H9 (cell line): ENCODE results near the gene CDC123. TPM values are rescaled to one million over a fixed set of nuclear protein-coding genes. Genes with fewer than 3 reads are reported as not detected.

Experiments used
- DNase-seq: peaks from one replicate; pipeline ENCODE4 v3.0.0-alpha.2; 2017
- H2AFZ ChIP-seq: one replicate; pipeline ENCODE4 v1.6.1; 2013; ENCODE audit warnings: mild to moderate bottlenecking, low read length, control low read depth, moderate library complexity
- H2AK5ac ChIP-seq: 2 replicates; pipeline ENCODE4 v1.6.1; 2013; ENCODE audit warnings: low read length, control low read depth, mixed read lengths; ENCODE audit not compliant: insufficient read length
- H2BK120ac ChIP-seq: one replicate; pipeline ENCODE4 v1.6.1; 2013; ENCODE audit warnings: low read depth, mild to moderate bottlenecking, low read length, control low read depth, inconsistent platforms; ENCODE audit not compliant: poor library complexity, severe bottlenecking
- H2BK12ac ChIP-seq: 2 replicates; pipeline ENCODE4 v1.6.1; 2013; ENCODE audit warnings: low read length, control low read depth, mixed read lengths, low read depth; ENCODE audit not compliant: insufficient read length
- H2BK15ac ChIP-seq: 2 replicates; pipeline ENCODE4 v1.6.1; 2013; ENCODE audit warnings: low read depth, low read length, control low read depth
- H2BK20ac ChIP-seq: one replicate; pipeline ENCODE4 v1.6.1; 2013; ENCODE audit warnings: low read depth, mild to moderate bottlenecking, low read length, control low read depth, inconsistent platforms; ENCODE audit not compliant: poor library complexity, severe bottlenecking
- H2BK5ac ChIP-seq: 2 replicates; pipeline ENCODE4 v1.6.1; 2013; ENCODE audit warnings: low read length, control low read depth, mixed read lengths; ENCODE audit not compliant: insufficient read length
- H3K14ac ChIP-seq: 2 replicates; pipeline ENCODE4 v1.6.1; 2013; ENCODE audit warnings: low read length, control low read depth; ENCODE audit not compliant: insufficient read depth
- H3K18ac ChIP-seq: 2 replicates; pipeline ENCODE4 v1.6.1; 2013; ENCODE audit warnings: low read depth, mild to moderate bottlenecking, mixed read lengths, low read length, control low read depth; ENCODE audit not compliant: insufficient read length
- H3K23ac ChIP-seq: 2 replicates; pipeline ENCODE4 v1.6.1; 2013; ENCODE audit warnings: low read length, control low read depth, mixed read lengths, low read depth; ENCODE audit not compliant: insufficient read length
- H3K23me2 ChIP-seq: 2 replicates; pipeline ENCODE4 v1.6.1; 2013; ENCODE audit warnings: low read depth, mild to moderate bottlenecking, mixed read lengths, low read length, control low read depth; ENCODE audit not compliant: insufficient read length, poor library complexity, severe bottlenecking
- H3K27ac ChIP-seq: 2 replicates; pipeline ENCODE4 v1.5.1; 2013; ENCODE audit warnings: low read length, control low read depth, mixed read lengths, low read depth; ENCODE audit not compliant: insufficient read length
- H3K27me3 ChIP-seq: 2 replicates; pipeline ENCODE4 v1.6.1; 2013; ENCODE audit warnings: low read length, control low read depth, inconsistent platforms; ENCODE audit not compliant: insufficient read depth
- H3K4ac ChIP-seq: 2 replicates; pipeline ENCODE4 v1.6.1; 2013; ENCODE audit warnings: low read depth, mild to moderate bottlenecking, control low read depth, inconsistent platforms, low read length, moderate library complexity
- H3K4me1 ChIP-seq: 2 replicates; pipeline ENCODE4 v1.6.1; 2013; ENCODE audit warnings: low read length, control low read depth, inconsistent platforms; ENCODE audit not compliant: insufficient read depth
- H3K4me2 ChIP-seq: 2 replicates; pipeline ENCODE4 v1.6.1; 2013; ENCODE audit warnings: low read length, control low read depth, mixed read lengths; ENCODE audit not compliant: insufficient read length, insufficient read depth
- H3K56ac ChIP-seq: 2 replicates; pipeline ENCODE4 v1.6.1; 2013; ENCODE audit warnings: low read depth, mild to moderate bottlenecking, mixed read lengths, low read length, control low read depth; ENCODE audit not compliant: insufficient read length
- H3K79me1 ChIP-seq: 2 replicates; pipeline ENCODE4 v1.6.1; 2013; ENCODE audit warnings: low read depth, mild to moderate bottlenecking, moderate library complexity, low read length, control low read depth, inconsistent platforms; ENCODE audit not compliant: insufficient read depth, poor library complexity, severe bottlenecking
- H3K79me2 ChIP-seq: 2 replicates; pipeline ENCODE4 v1.6.1; 2013; ENCODE audit warnings: low read length, control low read depth, inconsistent platforms; ENCODE audit not compliant: insufficient read depth
- H3K9ac ChIP-seq: 2 replicates; pipeline ENCODE4 v1.6.1; 2013; ENCODE audit warnings: low read length, control low read depth, mixed read lengths; ENCODE audit not compliant: insufficient read length; ENCODE audit errors: extremely low read depth
- H3K9me3 ChIP-seq: one replicate; pipeline ENCODE4 v1.6.1; 2013; ENCODE audit warnings: low read depth, low read length, inconsistent platforms; ENCODE audit not compliant: control insufficient read depth
- H3T11ph ChIP-seq: one replicate; pipeline ENCODE4 v1.6.1; 2013; ENCODE audit warnings: mild to moderate bottlenecking, low read length, control low read depth, inconsistent platforms
- H4K20me1 ChIP-seq: one replicate; pipeline ENCODE4 v1.6.1; 2013; ENCODE audit not compliant: control insufficient read depth, insufficient read length, insufficient read depth
- H4K5ac ChIP-seq: 2 replicates; pipeline ENCODE4 v1.6.1; 2013; ENCODE audit warnings: low read depth, mild to moderate bottlenecking, mixed read lengths, low read length, control low read depth; ENCODE audit not compliant: insufficient read length
- H4K8ac ChIP-seq: replicated peaks from 2 replicates; pipeline ENCODE4 v1.6.1; 2013; ENCODE audit warnings: low read length, control low read depth, mixed read lengths, low read depth; ENCODE audit not compliant: insufficient read length
- H4K91ac ChIP-seq: 2 replicates; pipeline ENCODE4 v1.6.1; 2013; ENCODE audit warnings: low read depth, mild to moderate bottlenecking, moderate library complexity, mixed read lengths, low read length, control low read depth; ENCODE audit not compliant: insufficient read length
- H3K27ac Mint-ChIP-seq, 3 experiments: 2 replicates in 2 of 3; 3 replicates in 1 of 3; pipeline ENCODE4 v1.8.0; 2020 to 2021; ENCODE audit warnings: mixed read lengths in 3 of 3, mild to moderate bottlenecking in 1 of 3, moderate library complexity in 1 of 3
- H3K27me3 Mint-ChIP-seq: 2 replicates; pipeline ENCODE4 v1.8.0; 2021; ENCODE audit warnings: low read depth, mild to moderate bottlenecking, moderate library complexity, mixed read lengths
- H3K36me3 Mint-ChIP-seq, 3 experiments: 2 replicates in 2 of 3; 3 replicates in 1 of 3; pipeline ENCODE4 v1.8.0; 2020 to 2021; ENCODE audit warnings: low read depth in 3 of 3, mixed read lengths in 3 of 3; ENCODE audit not compliant: insufficient read depth in 1 of 3
- H3K4me1 Mint-ChIP-seq, 2 experiments: 2 replicates each; pipeline ENCODE4 v1.8.0; 2020; ENCODE audit warnings: mixed read lengths in 2 of 2
- H3K4me3 Mint-ChIP-seq, 2 experiments: 2 replicates in 1 of 2; 3 replicates in 1 of 2; pipeline ENCODE4 v1.8.0; 2020 to 2021; ENCODE audit warnings: mild to moderate bottlenecking in 2 of 2, mixed read lengths in 2 of 2, moderate library complexity in 1 of 2
- H3K9me3 Mint-ChIP-seq, 2 experiments: 2 replicates in 1 of 2; 3 replicates in 1 of 2; pipeline ENCODE4 v1.8.0; 2020; ENCODE audit warnings: mild to moderate bottlenecking in 2 of 2, mixed read lengths in 2 of 2, moderate library complexity in 1 of 2
- CTCF ChIP-seq: fragments of 200-600 bp; sonication (generic); conservative IDR thresholded peaks from 3 replicates; pipeline ENCODE4 v1.8.0; 2021; ENCODE audit warnings: antibody characterized with exemption, mild to moderate bottlenecking
- WGBS: extraction: QIAGEN DNeasy Blood & Tissue Kit; methylation state at CpG from one replicate; pipeline ENCODE4 v1.1.7; 2013; ENCODE audit warnings: missing lambda C conversion rate, low lambda C conversion rate, mixed read lengths; ENCODE audit not compliant: insufficient read length; ENCODE audit errors: extremely low coverage; 5-methylcytosine and 5-hydroxymethylcytosine counted together
- total RNA-seq: library from RNA; stranded (reverse); gene quantifications from 2 replicates; pipeline ENCODE4 v1.2.1, GENCODE V29; 2021

The CDC123 gene
- total RNA-seq, 1 experiment from 2014 or later: 159 TPM

GRCh38 chr10:12218991-12219390 lies 23.0 kb downstream of the CDC123 start:
- H3K27me3 ChIP-seq: no peaks in the 10 kb centered on the region
- WGBS: no CpG with 5 or more reads among the region's 8 CpGs
- H3K4me1 ChIP-seq: no peaks in the 10 kb centered on the region
- no peak overlapping the region for H2AK5ac ChIP-seq
- H3K4me2 ChIP-seq: no peak overlapping the region
- no peak overlapping the region for H2BK120ac ChIP-seq
- no peak overlapping the region for H2BK20ac ChIP-seq
- H2BK12ac ChIP-seq: no peak overlapping the region
- H2BK15ac ChIP-seq: no peak overlapping the region
- H3K14ac ChIP-seq: no peak overlapping the region
- Mint-ChIP-seq H3K27me3 (no peaks in the 10 kb centered on the region), H3K4me1 (no peaks in the 10 kb centered on the region), H3K36me3 (peaks cover 48 to 75% (median 60%) of the 10 kb centered on the region in 3 experiments), H3K9me3 (no peaks in the 10 kb centered on the region; a peak in 2 of 5 replicates), H3K4me3 (no peak overlapping the region), H3K27ac (no peak overlapping the region)
- no peaks in the 10 kb centered on the region for H3K9me3 ChIP-seq
- H3K27ac ChIP-seq: no peak overlapping the region
- no peak overlapping the region for H3K23ac ChIP-seq
- peaks cover 5% of the 10 kb centered on the region for H3K79me1 ChIP-seq
- H3T11ph ChIP-seq: no peak overlapping the region
- no peak for TF ChIP-seq CTCF
- no peak overlapping the region for H3K9ac ChIP-seq
- no peak overlapping the region for H3K4ac ChIP-seq
- no peak overlapping the region for H4K8ac ChIP-seq
- no peak overlapping the region for H2BK5ac ChIP-seq
- peaks cover 2% of the 10 kb centered on the region; the same call in 1 of the 2 replicates for H3K79me2 ChIP-seq
- H2AFZ ChIP-seq: no peak overlapping the region
- no peaks in the 10 kb centered on the region for H4K20me1 ChIP-seq
- H3K18ac ChIP-seq: no peak overlapping the region
- no peak overlapping the region for H4K5ac ChIP-seq
- no peak for DNase-seq
- H4K91ac ChIP-seq: no peak overlapping the region
- H3K23me2 ChIP-seq: no peaks in the 10 kb centered on the region
- no peak overlapping the region for H3K56ac ChIP-seq
